ENCODE data around the gene CSF3R.

DNA sequence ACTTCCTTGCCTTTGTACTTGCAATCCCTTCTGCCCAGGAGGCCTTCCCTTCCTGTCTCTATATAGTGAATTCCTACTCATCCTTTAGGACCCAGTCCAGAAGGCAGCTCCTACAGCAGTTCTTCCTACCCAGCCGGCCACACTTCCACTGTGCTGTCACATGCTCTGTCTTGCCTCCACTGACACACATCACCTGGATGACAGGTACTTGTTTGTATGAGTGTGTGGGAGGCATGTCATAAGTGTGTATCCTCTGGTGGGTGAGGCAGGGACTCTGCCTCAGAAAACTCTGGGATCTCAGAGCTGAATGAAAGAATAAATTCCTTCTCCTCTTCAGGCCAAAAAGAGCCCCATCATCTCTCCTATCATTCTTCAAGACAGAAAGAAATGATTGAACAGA lies 27.3 kb downstream of the CSF3R start:
- TF ChIP-seq, protein P1, sequence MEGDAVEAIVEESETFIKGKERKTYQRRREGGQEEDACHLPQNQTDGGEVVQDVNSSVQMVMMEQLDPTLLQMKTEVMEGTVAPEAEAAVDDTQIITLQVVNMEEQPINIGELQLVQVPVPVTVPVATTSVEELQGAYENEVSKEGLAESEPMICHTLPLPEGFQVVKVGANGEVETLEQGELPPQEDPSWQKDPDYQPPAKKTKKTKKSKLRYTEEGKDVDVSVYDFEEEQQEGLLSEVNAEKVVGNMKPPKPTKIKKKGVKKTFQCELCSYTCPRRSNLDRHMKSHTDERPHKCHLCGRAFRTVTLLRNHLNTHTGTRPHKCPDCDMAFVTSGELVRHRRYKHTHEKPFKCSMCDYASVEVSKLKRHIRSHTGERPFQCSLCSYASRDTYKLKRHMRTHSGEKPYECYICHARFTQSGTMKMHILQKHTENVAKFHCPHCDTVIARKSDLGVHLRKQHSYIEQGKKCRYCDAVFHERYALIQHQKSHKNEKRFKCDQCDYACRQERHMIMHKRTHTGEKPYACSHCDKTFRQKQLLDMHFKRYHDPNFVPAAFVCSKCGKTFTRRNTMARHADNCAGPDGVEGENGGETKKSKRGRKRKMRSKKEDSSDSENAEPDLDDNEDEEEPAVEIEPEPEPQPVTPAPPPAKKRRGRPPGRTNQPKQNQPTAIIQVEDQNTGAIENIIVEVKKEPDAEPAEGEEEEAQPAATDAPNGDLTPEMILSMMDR (IDR thresholded peaks at IDR 0.05; ENCODE audit: extremely low read depth in 1 of 2, insufficient read depth in 1 of 2, low read depth in 1 of 2, low read length in 2 of 2), result no peak
- TF ChIP-seq, protein P2, sequence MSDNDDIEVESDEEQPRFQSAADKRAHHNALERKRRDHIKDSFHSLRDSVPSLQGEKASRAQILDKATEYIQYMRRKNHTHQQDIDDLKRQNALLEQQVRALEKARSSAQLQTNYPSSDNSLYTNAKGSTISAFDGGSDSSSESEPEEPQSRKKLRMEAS (IDR thresholded peaks at IDR 0.05; ENCODE audit: insufficient read depth, insufficient read length), result no peak

Measured in endothelial cell of umbilical vein (primary cell).